PC-3 (cell line): ENCODE results near the gene TPO. TPM values are rescaled to one million over a fixed set of nuclear protein-coding genes. Genes with fewer than 3 reads are reported as not detected.

ENCODE experiments used
- ATAC-seq: fragments of 200-7000 bp; cut with Tn5 transposase; 2 replicates; pipeline ENCODE4 v1.9.1; 2020; ENCODE audit warnings: mild to moderate bottlenecking, moderate library complexity
- BruUV-seq: library from RNA; stranded (reverse); fragments of 400-500 nt; replicated peaks from 2 replicates; lab custom pipeline; 2021; lab: Mats Ljungman, UMichigan
- CTCF ChIA-PET: fragments of 300-600 bp; sonication (Branson Sonifier 250); formaldehyde crosslinking; loops from one replicate; lab custom pipeline; 2022; ENCODE audit warnings: antibody characterized with exemption; lab: Charles Lee
- POLR2A ChIA-PET: fragments of 300-600 bp; sonication (Branson Sonifier 250); formaldehyde crosslinking; loops from one replicate; lab custom pipeline; 2022; ENCODE audit warnings: antibody characterized with exemption; ENCODE audit not compliant: unreplicated experiment; lab: Charles Lee
- DNase-seq: peaks from one replicate; pipeline ENCODE4 v3.0.0-alpha.2; 2015
- H2AFZ ChIP-seq: fragments of 300-600 bp; sonication (generic); 2 replicates; pipeline ENCODE4 v1.6.0; 2016; ENCODE audit warnings: antibody characterized with exemption, low read length
- H3F3A ChIP-seq: fragments of 300-600 bp; sonication (generic); one replicate; pipeline ENCODE4 v1.6.0; 2017; ENCODE audit warnings: antibody characterized with exemption, low read length, control low read depth, mild to moderate bottlenecking; ENCODE audit not compliant: unreplicated experiment
- H3K27ac ChIP-seq: fragments of 300-600 bp; sonication (generic); 2 replicates; pipeline ENCODE4 v1.5.1; 2016; ENCODE audit warnings: mild to moderate bottlenecking, low read length
- H3K27me3 ChIP-seq: fragments of 300-600 bp; sonication (generic); 2 replicates; pipeline ENCODE4 v1.6.1; 2016; ENCODE audit warnings: low read length, mixed read lengths
- H3K36me3 ChIP-seq: fragments of 300-600 bp; sonication (generic); 2 replicates; pipeline ENCODE4 v1.6.1; 2016; ENCODE audit warnings: low read depth, mixed run types, low read length, mixed read lengths
- H3K4me1 ChIP-seq: fragments of 300-600 bp; sonication (generic); 2 replicates; pipeline ENCODE4 v1.5.1; 2016; ENCODE audit warnings: low read length; ENCODE audit not compliant: insufficient read depth
- H3K4me2 ChIP-seq: fragments of 300-600 bp; sonication (generic); 2 replicates; pipeline ENCODE4 v1.6.0; 2016; ENCODE audit warnings: low read length
- H3K4me3 ChIP-seq: fragments of 300-600 bp; sonication (generic); 2 replicates; pipeline ENCODE4 v1.5.1; 2016; ENCODE audit warnings: mild to moderate bottlenecking, low read length, mixed read lengths
- H3K79me2 ChIP-seq: fragments of 300-600 bp; sonication (generic); 2 replicates; pipeline ENCODE4 v1.6.1; 2017; ENCODE audit warnings: low read length, mixed read lengths
- H3K9ac ChIP-seq: fragments of 300-600 bp; sonication (generic); 2 replicates; pipeline ENCODE4 v1.6.0; 2016; ENCODE audit warnings: mild to moderate bottlenecking, low read length
- H3K9me2 ChIP-seq: fragments of 300-600 bp; sonication (generic); replicated peaks from 2 replicates; pipeline ENCODE4 v1.6.1; 2016; ENCODE audit warnings: mixed run types, low read length, mixed read lengths
- H3K9me3 ChIP-seq: fragments of 300-600 bp; sonication (generic); 2 replicates; pipeline ENCODE4 v1.6.1; 2016; ENCODE audit warnings: low read length, mixed read lengths
- H4K20me1 ChIP-seq: fragments of 300-600 bp; sonication (generic); 2 replicates; pipeline ENCODE4 v1.6.1; 2016; ENCODE audit warnings: low read length, mixed read lengths
- CTCF ChIP-seq: fragments of 300-600 bp; sonication (generic); conservative IDR thresholded peaks from 2 replicates; pipeline ENCODE4 v1.5.1; 2017; ENCODE audit warnings: antibody characterized with exemption, low read depth, mild to moderate bottlenecking, low read length
- EZH2 ChIP-seq: fragments of 300-600 bp; sonication (generic); IDR thresholded peaks from one replicate; pipeline ENCODE4 v1.6.1; 2017; ENCODE audit warnings: antibody characterized with exemption, mild to moderate bottlenecking, low read length; ENCODE audit not compliant: unreplicated experiment
- EZH2phosphoT487 ChIP-seq: fragments of 300-600 bp; sonication (generic); IDR thresholded peaks from 2 replicates; pipeline ENCODE4 v1.6.1; 2018; ENCODE audit warnings: mild to moderate bottlenecking, antibody characterized with exemption, low read length, borderline replicate concordance
- intact Hi-C: fragments of 100-400 bp; cut with micrococcal nuclease; formaldehyde crosslinking; loops from 2 replicates; pipeline ENCODE4 v1.9.0; 2023
- total RNA-seq: library from RNA; depleted of rRNA; stranded (reverse); fragments of >200 nt; gene quantifications from 2 replicates; pipeline ENCODE4 v1.2.3, GENCODE V29; 2014

TPO gene
- total RNA-seq, 1 experiment from 2014 or later: not detected

- TF ChIP-seq EZH2 (no peak), CTCF (peak; percentile 94)
- Histone ChIP-seq H3K79me2 (no peaks in the 10 kb centered on the region), H3K36me3 (no peaks in the 10 kb centered on the region), H3K4me3 (no peak overlapping the region), H3K27me3 (no peaks in the 10 kb centered on the region), H3K4me2 (peak overlapping the region; percentile 49), H3K9me3 (no peaks in the 10 kb centered on the region), H3K9ac (no peak overlapping the region), H3K4me1 (peaks cover 24% of the 10 kb centered on the region), H4K20me1 (no peaks in the 10 kb centered on the region), H3K9me2 (no peaks in the 10 kb centered on the region), H3F3A (no peaks in the 10 kb centered on the region), H2AFZ (peak overlapping the region; percentile 62), H3K27ac (no peak overlapping the region)
- ATAC-seq (peak; percentile 87), DNase-seq (peak; percentile 73)
- BruUV-seq: no TSS peak
- intact Hi-C loops: loop anchor here (2.0 to 5.0 kb wide), 3 partner anchors 34 to 217 kb away; no protein-coding TSS in a partner anchor
- CTCF ChIA-PET: interaction anchor here (0.6 kb wide), 1 partner anchor 52 kb away, joined by 3 read pairs; no protein-coding TSS in a partner anchor
- POLR2A ChIA-PET: interaction anchor here (0.6 kb wide), 1 partner anchor 28 kb away, joined by 3 read pairs; no protein-coding TSS in a partner anchor
Observed at GRCh38 chr2:1550658-1551316, 137.5 kb downstream of the TPO start.

GRCh38 chr2:1551905-1552304 is 138.6 kb downstream of the TPO start:
- no peak overlapping the region for H3K4me2 ChIP-seq
- DNase-seq (no peak), ATAC-seq (no peak)
- no peak overlapping the region for H2AFZ ChIP-seq
- H3F3A ChIP-seq: no peaks in the 10 kb centered on the region
- POLR2A ChIA-PET: no interaction called here
- H4K20me1 ChIP-seq: no peaks in the 10 kb centered on the region
- TF ChIP-seq EZH2phosphoT487 (no peak), CTCF (no peak), EZH2 (no peak)
- H3K4me1 ChIP-seq: peaks cover 27% of the 10 kb centered on the region
- no peaks in the 10 kb centered on the region for H3K27me3 ChIP-seq
- CTCF ChIA-PET: no interaction called here
- intact Hi-C loops: loop anchor here (2.0 to 5.0 kb wide), 3 partner anchors 33 to 215 kb away; no protein-coding TSS in a partner anchor
- no peak overlapping the region for H3K27ac ChIP-seq
- no peaks in the 10 kb centered on the region for H3K9me2 ChIP-seq
- no peaks in the 10 kb centered on the region for H3K36me3 ChIP-seq
- BruUV-seq: no TSS peak
- H3K9me3 ChIP-seq: no peaks in the 10 kb centered on the region
- H3K9ac ChIP-seq: no peak overlapping the region
- H3K4me3 ChIP-seq: no peak overlapping the region
- H3K79me2 ChIP-seq: no peaks in the 10 kb centered on the region

- H3K79me2 ChIP-seq: no peaks in the 10 kb centered on the region
- H3K36me3 ChIP-seq: no peaks in the 10 kb centered on the region
- H3K9ac ChIP-seq: no peak overlapping the region
- no peak overlapping the region for H3K27ac ChIP-seq
- no peak overlapping the region for H3K4me2 ChIP-seq
- H3K4me1 ChIP-seq: peaks cover 29% of the 10 kb centered on the region
- no peaks in the 10 kb centered on the region for H3K27me3 ChIP-seq
- intact Hi-C loops: loop anchor here (5.0 kb wide), 2 partner anchors 200 to 215 kb away; no protein-coding TSS in a partner anchor
- DNase-seq (no peak), ATAC-seq (no peak)
- BruUV-seq: no TSS peak
- H2AFZ ChIP-seq: no peak overlapping the region
- no peaks in the 10 kb centered on the region for H3K9me2 ChIP-seq
- no peaks in the 10 kb centered on the region for H3F3A ChIP-seq
- H3K9me3 ChIP-seq: no peaks in the 10 kb centered on the region
- CTCF ChIA-PET: no interaction called here
- no peaks in the 10 kb centered on the region for H4K20me1 ChIP-seq
- TF ChIP-seq EZH2 (no peak), CTCF (no peak), EZH2phosphoT487 (no peak)
- POLR2A ChIA-PET: no interaction called here
- H3K4me3 ChIP-seq: no peak overlapping the region
Observed at GRCh38 chr2:1552611-1553010, 139.3 kb downstream of the TPO start.
